ENCODE data around the gene CAMK1G. TPM values are rescaled to one million over a fixed set of nuclear protein-coding genes. Genes with fewer than 3 reads are reported as not detected.

CAMK1G gene
- under 1 TPM; 0.43 to 0.63 TPM for total RNA-seq

DNA sequence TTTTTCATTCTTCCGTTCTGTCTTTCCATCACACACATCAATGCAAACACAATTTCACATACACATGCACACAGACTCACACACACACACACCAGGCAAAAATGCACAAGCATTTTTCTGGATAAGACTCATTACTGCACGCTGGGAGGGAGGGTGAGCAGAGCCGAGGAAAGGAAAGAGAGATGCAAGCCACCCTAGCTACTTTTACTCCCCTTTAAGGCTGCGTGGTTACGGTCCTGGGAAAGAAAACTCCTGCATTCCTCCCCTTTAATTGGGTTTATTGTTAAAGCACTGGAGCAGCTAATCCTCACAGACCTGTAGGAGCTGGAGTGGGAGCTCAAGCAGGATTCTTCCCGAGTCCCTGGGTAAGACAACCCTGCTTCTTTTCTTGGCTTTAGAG lies at the start of gene CAMK1G:
Gene CAMK1G (plus strand): TSS at position 307 of the 400 bp plus-strand sequence. CDS start 11,270 bp downstream, outside the sequence.
- no peak for ATAC-seq (replicated peaks in 1 of 2)
- Mint-ChIP-seq H3K27ac (no peak within 1 kb of the TSS), H3K4me3 (no peak within 1 kb of the TSS), H3K4me1 (ENCODE audit: low read depth) (no peaks in the 10 kb centered on the region), H3K27me3 (ENCODE audit: low read depth) (peaks cover 21% of the 10 kb centered on the region), H3K36me3 (ENCODE audit: insufficient read depth in 2 of 2) (no peaks in the 10 kb centered on the region), H3K9me3 (no peaks in the 10 kb centered on the region)
- no peak for DNase-seq

DNA sequence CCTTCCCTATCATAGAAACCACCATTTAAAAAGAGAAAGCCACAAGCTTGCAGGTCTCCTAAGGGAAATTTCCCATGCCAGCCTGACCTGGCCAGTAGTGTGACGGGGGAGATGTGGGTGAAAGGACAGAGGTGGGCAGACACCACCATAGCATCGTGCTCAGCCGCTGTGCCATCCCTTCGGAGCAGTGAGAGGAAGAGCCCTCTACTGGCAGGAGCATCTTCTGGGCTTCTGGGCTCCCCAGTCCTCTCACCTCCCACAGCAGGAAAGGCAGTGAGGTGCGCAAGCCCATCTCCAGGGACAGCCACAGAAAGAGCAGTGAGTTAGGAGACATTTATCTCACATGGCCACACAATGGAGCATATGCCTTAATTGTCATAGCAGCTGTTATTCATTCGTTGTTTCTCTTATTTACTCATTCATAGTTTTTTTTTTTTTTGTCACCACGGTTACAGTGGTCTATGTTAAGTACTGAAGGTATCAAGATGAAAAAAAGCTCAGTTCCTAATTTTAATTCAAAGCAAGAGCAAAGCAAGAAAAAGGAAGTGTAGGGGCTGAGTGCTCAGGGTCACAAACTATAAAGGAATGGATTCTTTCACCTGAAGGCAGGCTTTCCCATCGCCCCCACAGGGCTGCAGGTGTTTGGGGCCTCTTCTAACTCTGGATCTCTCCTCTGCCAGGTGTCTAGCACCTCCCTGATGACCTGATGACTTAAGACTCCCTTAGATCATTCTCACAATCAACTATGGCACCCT lies 48.8 kb upstream of the CAMK1G start:
- no peak overlapping the region for H3K27ac Mint-ChIP-seq
- DNase-seq (no peak), ATAC-seq (replicated peaks in 1 of 2) (no peak)
- no peaks in the 10 kb centered on the region for H3K9me3 Mint-ChIP-seq
- no peaks in the 10 kb centered on the region for H3K36me3 Mint-ChIP-seq (ENCODE audit: insufficient read depth in 2 of 2)
- no peak overlapping the region for H3K4me3 Mint-ChIP-seq
- H3K4me1 Mint-ChIP-seq (ENCODE audit: low read depth) = no peaks in the 10 kb centered on the region
- H3K27me3 Mint-ChIP-seq (ENCODE audit: low read depth) = peaks cover 54% of the 10 kb centered on the region

DNA sequence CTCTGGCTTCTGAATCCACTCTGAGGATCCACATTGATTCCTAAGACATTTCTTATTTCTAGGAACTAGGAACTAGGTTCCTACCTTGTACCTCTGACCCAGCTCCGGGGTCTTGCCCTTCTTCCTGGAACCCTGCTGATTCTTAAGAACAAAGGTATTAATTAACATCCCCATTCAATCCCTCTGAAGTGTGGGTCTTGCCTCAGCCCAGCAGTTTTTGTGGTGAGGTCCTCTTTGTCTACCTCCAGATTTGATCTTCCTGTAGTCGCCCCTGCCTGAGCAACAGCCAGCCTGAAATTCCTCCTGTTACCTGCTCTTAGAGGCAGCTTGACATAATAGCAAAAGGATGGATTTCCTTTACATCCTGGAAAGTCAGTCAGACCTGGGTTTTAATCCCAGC lies 46.7 kb upstream of the CAMK1G start:
- no peak for ATAC-seq (replicated peaks in 1 of 2)
- H3K36me3 Mint-ChIP-seq (ENCODE audit: insufficient read depth in 2 of 2) = no peaks in the 10 kb centered on the region
- H3K27me3 Mint-ChIP-seq (ENCODE audit: low read depth) = peaks cover 51% of the 10 kb centered on the region
- H3K4me3 Mint-ChIP-seq = no peak overlapping the region
- no peaks in the 10 kb centered on the region for H3K4me1 Mint-ChIP-seq (ENCODE audit: low read depth)
- H3K27ac Mint-ChIP-seq = no peak overlapping the region
- H3K9me3 Mint-ChIP-seq = no peaks in the 10 kb centered on the region
- DNase-seq = no peak

- Mint-ChIP-seq H3K27me3 (ENCODE audit: low read depth) (peaks cover 56% of the 10 kb centered on the region), H3K9me3 (no peaks in the 10 kb centered on the region), H3K27ac (no peak overlapping the region), H3K4me1 (ENCODE audit: low read depth) (peaks cover 3% of the 10 kb centered on the region), H3K4me3 (no peak overlapping the region), H3K36me3 (ENCODE audit: insufficient read depth in 2 of 2) (no peaks in the 10 kb centered on the region)
- ATAC-seq (replicated peaks in 1 of 2) (no peak), DNase-seq (no peak)
Measured at GRCh38 chr1:209537336-209538114, 46.0 kb upstream of the CAMK1G start.

DNA sequence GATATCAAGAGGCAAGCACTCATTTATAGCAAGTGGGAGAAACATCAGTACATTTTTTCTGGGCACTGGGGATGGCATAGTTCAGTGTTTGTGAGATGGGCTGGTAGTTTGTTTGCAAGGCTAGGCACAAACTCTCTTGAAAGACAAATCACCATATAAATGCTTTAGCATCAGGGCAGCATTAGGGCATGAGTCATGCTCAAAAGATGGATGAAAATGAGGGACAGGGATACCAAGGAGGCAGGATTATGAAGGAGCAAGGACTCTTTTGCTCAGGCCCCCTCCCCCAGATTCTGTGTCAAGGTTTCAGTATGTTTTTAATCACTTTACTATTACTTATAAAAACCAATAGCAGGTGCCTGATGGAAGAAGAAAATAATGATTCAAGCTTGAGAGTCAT lies 43.9 kb upstream of the CAMK1G start:
- Mint-ChIP-seq H3K36me3 (ENCODE audit: insufficient read depth in 2 of 2) (no peaks in the 10 kb centered on the region), H3K27me3 (ENCODE audit: low read depth) (peaks cover 56% of the 10 kb centered on the region), H3K4me3 (no peak overlapping the region), H3K4me1 (ENCODE audit: low read depth) (peaks cover 7% of the 10 kb centered on the region), H3K9me3 (no peaks in the 10 kb centered on the region), H3K27ac (no peak overlapping the region)
- DNase-seq (no peak), ATAC-seq (replicated peaks in 1 of 2) (no peak)

GRCh38 chr1:209542585-209542984 lies 40.9 kb upstream of the CAMK1G start:
- Mint-ChIP-seq H3K9me3 (no peaks in the 10 kb centered on the region), H3K27ac (no peak overlapping the region), H3K4me1 (ENCODE audit: low read depth) (peaks cover 7% of the 10 kb centered on the region), H3K36me3 (ENCODE audit: insufficient read depth in 2 of 2) (no peaks in the 10 kb centered on the region), H3K27me3 (ENCODE audit: low read depth) (peaks cover 45% of the 10 kb centered on the region), H3K4me3 (no peak overlapping the region)
- DNase-seq (no peak), ATAC-seq (replicated peaks in 1 of 2) (peak; percentile 44 to 62)

- peaks cover 34% of the 10 kb centered on the region for H3K27me3 Mint-ChIP-seq (ENCODE audit: low read depth)
- H3K9me3 Mint-ChIP-seq = no peaks in the 10 kb centered on the region
- no peak for DNase-seq
- no peak for ATAC-seq (replicated peaks in 1 of 2)
- H3K4me1 Mint-ChIP-seq (ENCODE audit: low read depth) = peaks cover 7% of the 10 kb centered on the region
- no peak overlapping the region for H3K27ac Mint-ChIP-seq
- H3K4me3 Mint-ChIP-seq = no peak overlapping the region
- no peaks in the 10 kb centered on the region for H3K36me3 Mint-ChIP-seq (ENCODE audit: insufficient read depth in 2 of 2)
Measured at GRCh38 chr1:209544098-209544497, 39.4 kb upstream of the CAMK1G start.

DNA sequence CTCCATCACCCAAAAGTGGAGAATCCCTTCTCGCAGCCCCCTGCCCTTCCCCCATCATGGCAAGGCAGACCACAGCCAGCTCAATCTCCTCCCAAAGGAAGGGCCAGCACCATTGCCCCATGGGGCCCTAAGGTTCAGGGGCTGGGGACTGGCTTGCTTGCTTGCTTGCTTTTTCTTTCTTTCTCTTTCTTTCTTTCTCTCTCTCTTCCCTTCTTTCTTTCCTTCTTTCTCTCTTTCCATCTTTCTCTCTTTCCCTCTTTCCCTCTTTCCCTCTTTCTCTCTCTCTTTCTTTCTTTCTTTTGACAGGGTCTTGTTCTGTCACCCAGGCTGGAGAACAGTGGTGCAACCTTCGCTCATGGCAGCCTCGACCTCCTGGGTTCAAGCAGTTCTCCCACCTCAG lies 38.1 kb upstream of the CAMK1G start:
- ATAC-seq (replicated peaks in 1 of 2) (no peak), DNase-seq (no peak)
- H3K27ac Mint-ChIP-seq = no peak overlapping the region
- H3K4me1 Mint-ChIP-seq (ENCODE audit: low read depth) = peaks cover 7% of the 10 kb centered on the region
- H3K36me3 Mint-ChIP-seq (ENCODE audit: insufficient read depth in 2 of 2) = no peaks in the 10 kb centered on the region
- no peaks in the 10 kb centered on the region for H3K9me3 Mint-ChIP-seq
- H3K27me3 Mint-ChIP-seq (ENCODE audit: low read depth) = peaks cover 33% of the 10 kb centered on the region
- no peak overlapping the region for H3K4me3 Mint-ChIP-seq

DNA sequence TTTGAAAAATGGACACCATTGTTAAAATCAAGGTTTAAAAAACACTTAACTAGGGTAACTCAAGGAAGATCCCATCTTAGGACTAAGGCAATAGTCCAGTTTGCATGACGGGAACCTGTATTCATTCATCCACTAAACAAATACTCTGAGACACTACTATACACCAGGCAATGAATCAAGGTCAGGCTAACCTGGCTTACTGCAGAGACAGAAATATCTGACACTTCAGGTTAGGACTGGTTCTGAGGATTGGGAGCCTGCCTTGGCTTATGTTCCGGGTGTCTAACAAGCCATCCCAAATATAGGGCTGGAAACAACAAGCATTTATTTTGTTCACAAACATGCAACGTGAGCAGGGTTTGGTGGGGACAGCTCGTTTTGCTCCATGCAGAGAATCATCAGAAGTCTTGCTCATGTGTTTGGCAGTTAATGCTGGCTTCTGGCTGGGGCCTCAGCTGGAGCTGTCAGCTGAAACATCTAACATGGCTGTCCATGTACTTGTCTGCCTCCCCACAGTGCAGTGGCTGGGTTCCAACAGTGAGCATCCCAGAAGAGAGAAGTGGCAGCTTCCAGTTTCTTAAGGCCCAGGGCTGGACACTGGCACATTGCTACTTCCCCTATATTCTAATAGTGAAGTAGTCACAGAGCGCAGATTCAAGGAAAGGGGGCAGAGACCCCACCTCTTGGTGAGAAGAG lies 37.0 kb upstream of the CAMK1G start:
- no peak overlapping the region for H3K27ac Mint-ChIP-seq
- ATAC-seq (replicated peaks in 1 of 2) (no peak), DNase-seq (no peak)
- peaks cover 7% of the 10 kb centered on the region for H3K4me1 Mint-ChIP-seq (ENCODE audit: low read depth)
- peaks cover 26% of the 10 kb centered on the region for H3K27me3 Mint-ChIP-seq (ENCODE audit: low read depth)
- no peaks in the 10 kb centered on the region for H3K36me3 Mint-ChIP-seq (ENCODE audit: insufficient read depth in 2 of 2)
- H3K9me3 Mint-ChIP-seq = no peaks in the 10 kb centered on the region
- H3K4me3 Mint-ChIP-seq = no peak overlapping the region

GRCh38 chr1:209547626-209548025 lies 35.9 kb upstream of the CAMK1G start:
- peaks cover 27% of the 10 kb centered on the region for H3K27me3 Mint-ChIP-seq (ENCODE audit: low read depth)
- no peak for DNase-seq

DNA sequence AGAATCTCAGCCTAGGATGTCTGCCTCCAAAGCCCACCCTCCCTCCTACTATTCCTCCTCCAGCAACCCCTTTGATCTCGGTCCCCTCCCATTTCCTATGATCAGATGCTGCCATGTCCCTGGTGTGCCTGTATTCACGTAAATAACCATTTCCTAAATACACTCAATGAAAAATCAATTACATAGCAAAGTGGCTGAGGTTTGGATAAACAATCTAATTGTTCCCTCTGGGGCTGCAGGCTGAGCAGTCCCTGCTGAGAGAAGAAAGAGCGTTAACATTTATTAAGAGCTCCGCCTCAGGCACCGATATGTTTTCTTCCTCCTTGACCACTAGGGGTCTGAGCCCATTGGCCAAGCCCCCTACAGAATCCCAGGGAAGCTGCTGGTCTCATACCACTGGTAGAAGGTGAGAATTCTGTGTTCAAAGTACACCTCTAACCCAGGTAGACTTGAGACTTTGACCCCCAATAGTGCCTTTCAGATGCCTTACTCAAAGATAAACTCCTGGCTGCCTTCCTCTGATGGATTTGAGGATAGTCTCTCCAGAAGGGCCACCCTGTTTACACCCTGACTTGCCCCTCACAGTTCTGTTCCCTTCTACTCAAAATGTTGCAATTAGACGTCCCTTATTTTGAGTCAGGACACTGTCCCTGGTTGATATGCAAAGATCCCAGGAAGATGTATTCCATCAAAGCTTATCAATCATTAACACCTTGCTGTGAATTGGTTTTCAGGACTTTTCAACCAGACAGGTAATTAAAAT lies 33.9 kb upstream of the CAMK1G start:
- H3K27ac Mint-ChIP-seq = no peak overlapping the region
- peaks cover 19% of the 10 kb centered on the region for H3K27me3 Mint-ChIP-seq (ENCODE audit: low read depth)
- no peak for DNase-seq
- no peak overlapping the region for H3K4me3 Mint-ChIP-seq
- no peaks in the 10 kb centered on the region for H3K4me1 Mint-ChIP-seq (ENCODE audit: low read depth)
- H3K36me3 Mint-ChIP-seq (ENCODE audit: insufficient read depth in 2 of 2) = no peaks in the 10 kb centered on the region
- no peak for ATAC-seq (replicated peaks in 1 of 2)
- H3K9me3 Mint-ChIP-seq = no peaks in the 10 kb centered on the region

More at GRCh38 chr1:209547626-209548025, 35.9 kb upstream of the CAMK1G start:
- H3K36me3 Mint-ChIP-seq (ENCODE audit: insufficient read depth in 2 of 2) = no peaks in the 10 kb centered on the region
- H3K27ac Mint-ChIP-seq = no peak overlapping the region
- no peaks in the 10 kb centered on the region for H3K9me3 Mint-ChIP-seq
- no peak for ATAC-seq (replicated peaks in 1 of 2)
- no peak overlapping the region for H3K4me3 Mint-ChIP-seq
- peaks cover 3% of the 10 kb centered on the region for H3K4me1 Mint-ChIP-seq (ENCODE audit: low read depth)

DNA sequence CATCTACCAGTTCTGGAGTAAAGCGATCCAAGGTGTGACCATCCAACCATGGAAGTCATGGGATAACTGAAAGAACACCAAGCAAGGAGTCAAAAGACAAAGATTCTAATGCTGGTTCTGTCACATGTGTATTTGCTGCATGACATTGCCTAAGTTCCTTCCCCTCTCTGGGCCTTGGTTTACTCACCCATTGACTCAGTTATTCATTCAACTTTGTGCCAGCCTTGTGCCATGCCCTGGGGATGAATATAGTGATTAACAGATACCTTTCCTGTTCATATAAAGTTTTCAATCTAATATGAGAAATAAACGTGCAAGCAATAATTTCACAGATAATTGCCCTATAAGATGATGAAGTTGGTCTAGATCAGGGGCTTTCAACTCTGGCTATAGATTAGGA lies 33.0 kb upstream of the CAMK1G start:
- no peaks in the 10 kb centered on the region for H3K36me3 Mint-ChIP-seq (ENCODE audit: insufficient read depth in 2 of 2)
- H3K27ac Mint-ChIP-seq = no peak overlapping the region
- H3K27me3 Mint-ChIP-seq (ENCODE audit: low read depth) = peaks cover 12% of the 10 kb centered on the region
- no peaks in the 10 kb centered on the region for H3K4me1 Mint-ChIP-seq (ENCODE audit: low read depth)
- DNase-seq = no peak
- H3K9me3 Mint-ChIP-seq = no peaks in the 10 kb centered on the region
- no peak overlapping the region for H3K4me3 Mint-ChIP-seq
- ATAC-seq (replicated peaks in 1 of 2) = no peak
